ENCODE measurements around the gene FOSL1. TPM values are rescaled to one million over a fixed set of nuclear protein-coding genes. Genes with fewer than 3 reads are reported as not detected.

The FOSL1 gene
- total RNA-seq, 1 experiment from 2014 or later, result 186 TPM

- ChIA-PET CTCF (no interaction called here), POLR2A (interaction anchor here (0.6 kb wide), 1 partner anchor 56 kb away, joined by 5 read pairs; the partner anchor contains the start of genes BANF1 and EIF1AD)
- BruUV-seq (replicated peaks), result no TSS peak
- no peak for ATAC-seq
- no peaks in the 10 kb centered on the region for H3K4me1 ChIP-seq (ENCODE audit: control insufficient read depth, insufficient read depth, low read length)
- intact Hi-C loops (cut with micrococcal nuclease; ENCODE audit: unreplicated experiment), result no loop called here
- no peaks in the 10 kb centered on the region for H3K27me3 ChIP-seq (ENCODE audit: control insufficient read depth, insufficient read depth, low read length)
- H3K9me3 ChIP-seq (ENCODE audit: control insufficient read depth, insufficient read depth, low read depth, low read length), result no peaks in the 10 kb centered on the region
- no peak overlapping the region for H3K4me3 ChIP-seq (ENCODE audit: low read depth in 2 of 2, low read length in 2 of 2)
- TF ChIP-seq POLR2AphosphoS5 (IDR thresholded peaks at IDR 0.05; ENCODE audit: low read depth, low read length) (no peak), CTCF (IDR thresholded peaks at IDR 0.05) (no peak), REST (IDR thresholded peaks at IDR 0.05; ENCODE audit: insufficient read depth in 1 of 2, low read depth in 2 of 2, low read length in 1 of 2) (no peak), TCF7L2 (IDR thresholded peaks at IDR 0.05; ENCODE audit: low read depth, low read length) (no peak), SIN3A (IDR thresholded peaks at IDR 0.05; ENCODE audit: borderline replicate concordance, insufficient read depth, low read depth, low read length) (no peak)
- H3K36me3 ChIP-seq (ENCODE audit: control insufficient read depth, insufficient read depth, low read length), result no peaks in the 10 kb centered on the region
- in situ Hi-C loops (cut with HindIII; ENCODE audit: low pct_unique_long_range_greater_than_20kb, low sequenced_read_pairs), result no loop called here
- no peak for DNase-seq (ENCODE audit: low read depth, low spot score)
- H3K27ac ChIP-seq (ENCODE audit: low read length), result no peak overlapping the region
These were observed 45.9 kb upstream of the FOSL1 start for GRCh38 chr11:65945941-65946558.

GRCh38 chr11:65945430-65945911, 45.3 kb upstream of the FOSL1 start, which contains the start of gene TSGA10IP:
Gene TSGA10IP, plus strand, starts transcription at chr11:65945480. Its CDS starts 196 bp downstream, at chr11:65945676.
- ChIA-PET POLR2A (interaction anchor here (0.6 kb wide), 1 partner anchor 57 kb away, joined by 5 read pairs; the partner anchor contains the start of genes BANF1 and EIF1AD), CTCF (no interaction called here)
- H3K27ac ChIP-seq (ENCODE audit: low read length), result no peak within 1 kb of the TSS
- no TSS peak for BruUV-seq (replicated peaks)
- no peak for TF ChIP-seq TCF7L2 (IDR thresholded peaks at IDR 0.05; ENCODE audit: low read depth, low read length)
- TF ChIP-seq CTCF (IDR thresholded peaks at IDR 0.05), result no peak
- H3K4me1 ChIP-seq (ENCODE audit: control insufficient read depth, insufficient read depth, low read length), result no peaks in the 10 kb centered on the region
- DNase-seq (ENCODE audit: low read depth, low spot score), result no peak
- H3K9me3 ChIP-seq (ENCODE audit: control insufficient read depth, insufficient read depth, low read depth, low read length), result no peaks in the 10 kb centered on the region
- no peaks in the 10 kb centered on the region for H3K36me3 ChIP-seq (ENCODE audit: control insufficient read depth, insufficient read depth, low read length)
- no peaks in the 10 kb centered on the region for H3K27me3 ChIP-seq (ENCODE audit: control insufficient read depth, insufficient read depth, low read length)
- in situ Hi-C loops (cut with HindIII; ENCODE audit: low pct_unique_long_range_greater_than_20kb, low sequenced_read_pairs) (no loop called here), intact Hi-C loops (cut with micrococcal nuclease; ENCODE audit: unreplicated experiment) (no loop called here)
- 0 out of 2 replicates have a peak, but pooled peaks have one; percentile 10 for ATAC-seq
- no peak within 1 kb of the TSS for H3K4me3 ChIP-seq (ENCODE audit: low read depth in 2 of 2, low read length in 2 of 2)
